ENCODE results near the gene FAM169A.

FAM169A gene

DNA sequence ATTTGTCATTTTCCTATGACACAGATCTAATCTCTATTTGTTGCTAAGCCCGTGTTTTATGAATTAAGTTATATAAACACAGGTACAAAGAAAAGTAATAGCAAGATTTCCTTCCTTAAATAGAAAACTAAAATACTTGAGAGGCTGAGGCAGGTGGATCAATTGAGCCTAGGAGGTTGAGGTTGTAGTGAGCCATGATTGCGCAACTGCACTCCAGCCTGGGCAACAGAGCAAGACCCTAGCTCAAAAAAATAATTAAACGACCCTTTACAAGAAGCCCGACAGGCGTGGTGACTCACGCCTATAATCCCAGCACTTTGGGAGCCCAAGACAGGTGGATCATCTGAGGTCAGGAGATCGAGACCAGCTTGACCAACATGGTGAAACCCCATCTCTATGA is 36.8 kb downstream of the FAM169A start:
- no peak for DNase-seq (ENCODE audit: extremely low read depth, insufficient read length)
- no peaks in the 10 kb centered on the region for H3K36me3 ChIP-seq (ENCODE audit: control insufficient read depth, insufficient read depth, low read length)
- no peaks in the 10 kb centered on the region for H3K27me3 ChIP-seq (replicated peaks; ENCODE audit: control insufficient read depth, insufficient read depth, low read length)
- H3K4me3 ChIP-seq (replicated peaks; ENCODE audit: low read depth, low read length): no peak overlapping the region
- TF ChIP-seq, protein P1, sequence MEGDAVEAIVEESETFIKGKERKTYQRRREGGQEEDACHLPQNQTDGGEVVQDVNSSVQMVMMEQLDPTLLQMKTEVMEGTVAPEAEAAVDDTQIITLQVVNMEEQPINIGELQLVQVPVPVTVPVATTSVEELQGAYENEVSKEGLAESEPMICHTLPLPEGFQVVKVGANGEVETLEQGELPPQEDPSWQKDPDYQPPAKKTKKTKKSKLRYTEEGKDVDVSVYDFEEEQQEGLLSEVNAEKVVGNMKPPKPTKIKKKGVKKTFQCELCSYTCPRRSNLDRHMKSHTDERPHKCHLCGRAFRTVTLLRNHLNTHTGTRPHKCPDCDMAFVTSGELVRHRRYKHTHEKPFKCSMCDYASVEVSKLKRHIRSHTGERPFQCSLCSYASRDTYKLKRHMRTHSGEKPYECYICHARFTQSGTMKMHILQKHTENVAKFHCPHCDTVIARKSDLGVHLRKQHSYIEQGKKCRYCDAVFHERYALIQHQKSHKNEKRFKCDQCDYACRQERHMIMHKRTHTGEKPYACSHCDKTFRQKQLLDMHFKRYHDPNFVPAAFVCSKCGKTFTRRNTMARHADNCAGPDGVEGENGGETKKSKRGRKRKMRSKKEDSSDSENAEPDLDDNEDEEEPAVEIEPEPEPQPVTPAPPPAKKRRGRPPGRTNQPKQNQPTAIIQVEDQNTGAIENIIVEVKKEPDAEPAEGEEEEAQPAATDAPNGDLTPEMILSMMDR (IDR thresholded peaks at IDR 0.05; ENCODE audit: insufficient read depth, low read length, poor library complexity, severe bottlenecking): no peak

DNA sequence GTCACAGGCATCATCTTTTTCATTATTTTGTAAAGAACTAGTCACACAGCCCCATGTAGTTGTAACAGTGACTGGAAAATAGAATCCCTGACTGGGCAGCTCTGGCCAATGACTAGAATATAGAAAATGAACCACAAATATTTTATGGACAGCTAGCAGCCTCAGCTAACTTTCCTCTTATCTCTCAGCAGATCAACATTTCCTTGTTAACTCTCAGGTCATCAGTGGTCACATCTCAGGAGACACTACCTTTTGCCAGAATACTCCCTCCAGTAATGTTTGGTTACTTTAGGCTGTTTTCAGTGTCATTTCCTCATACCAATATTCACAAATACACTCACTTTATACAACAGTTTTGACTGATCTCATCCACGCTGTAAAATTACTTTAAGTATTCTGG is 43.9 kb downstream of the FAM169A start:
- no peak for DNase-seq (ENCODE audit: extremely low read depth, insufficient read length)
- Histone ChIP-seq H3K36me3 (ENCODE audit: control insufficient read depth, insufficient read depth, low read length) (no peaks in the 10 kb centered on the region), H3K27me3 (replicated peaks; ENCODE audit: control insufficient read depth, insufficient read depth, low read length) (no peaks in the 10 kb centered on the region), H3K4me3 (replicated peaks; ENCODE audit: low read depth, low read length) (no peak overlapping the region)
- TF ChIP-seq, protein P1 (IDR thresholded peaks at IDR 0.05; ENCODE audit: insufficient read depth, low read length, poor library complexity, severe bottlenecking): no peak

DNA sequence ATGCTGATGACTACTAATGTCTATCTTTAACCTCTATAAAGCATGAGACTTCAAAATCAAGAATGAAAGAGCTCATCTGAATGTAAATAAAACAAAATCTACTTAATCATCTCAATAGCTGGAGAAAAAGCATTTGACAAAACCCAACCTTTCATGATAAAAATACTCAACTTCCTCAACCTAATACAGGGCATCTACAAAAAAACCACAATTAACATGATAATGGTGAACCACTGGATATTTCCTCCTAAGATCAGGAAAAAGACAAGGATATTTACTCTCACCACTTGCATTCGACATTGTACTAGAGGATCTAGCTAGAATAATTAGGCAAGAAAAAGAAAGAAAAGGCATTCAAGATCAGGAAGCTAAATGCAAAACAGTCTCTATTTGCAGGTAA is 49.3 kb downstream of the FAM169A start:
- no peaks in the 10 kb centered on the region for H3K27me3 ChIP-seq (replicated peaks; ENCODE audit: control insufficient read depth, insufficient read depth, low read length)
- H3K4me3 ChIP-seq (replicated peaks; ENCODE audit: low read depth, low read length): no peak overlapping the region
- H3K36me3 ChIP-seq (ENCODE audit: control insufficient read depth, insufficient read depth, low read length): no peaks in the 10 kb centered on the region
- DNase-seq (ENCODE audit: extremely low read depth, insufficient read length): no peak
- TF ChIP-seq, protein P1 (IDR thresholded peaks at IDR 0.05; ENCODE audit: insufficient read depth, low read length, poor library complexity, severe bottlenecking): no peak

DNA sequence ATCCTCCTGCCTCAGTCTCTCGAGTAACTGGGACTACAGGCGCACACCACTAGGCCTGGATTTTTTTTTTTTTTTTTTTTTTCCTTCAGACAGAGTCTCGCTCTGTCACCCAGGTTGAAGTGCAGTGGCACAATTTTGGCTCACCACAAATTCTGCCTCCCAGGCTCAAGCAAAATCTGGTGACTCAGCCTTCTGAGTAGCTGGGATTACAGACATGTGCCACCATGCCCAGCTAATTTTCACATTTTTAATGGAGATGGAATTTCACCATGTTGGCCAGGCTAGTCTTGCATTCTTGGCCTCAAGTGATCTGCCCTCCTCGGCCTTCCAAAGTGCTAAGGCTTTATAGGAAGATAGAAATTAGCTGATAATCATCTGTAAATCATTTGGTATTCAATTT is 55.3 kb downstream of the FAM169A start:
- TF ChIP-seq, protein P1 (IDR thresholded peaks at IDR 0.05; ENCODE audit: insufficient read depth, low read length, poor library complexity, severe bottlenecking): no peak
- no peaks in the 10 kb centered on the region for H3K36me3 ChIP-seq (ENCODE audit: control insufficient read depth, insufficient read depth, low read length)
- no peak for DNase-seq (ENCODE audit: extremely low read depth, insufficient read length)

DNA sequence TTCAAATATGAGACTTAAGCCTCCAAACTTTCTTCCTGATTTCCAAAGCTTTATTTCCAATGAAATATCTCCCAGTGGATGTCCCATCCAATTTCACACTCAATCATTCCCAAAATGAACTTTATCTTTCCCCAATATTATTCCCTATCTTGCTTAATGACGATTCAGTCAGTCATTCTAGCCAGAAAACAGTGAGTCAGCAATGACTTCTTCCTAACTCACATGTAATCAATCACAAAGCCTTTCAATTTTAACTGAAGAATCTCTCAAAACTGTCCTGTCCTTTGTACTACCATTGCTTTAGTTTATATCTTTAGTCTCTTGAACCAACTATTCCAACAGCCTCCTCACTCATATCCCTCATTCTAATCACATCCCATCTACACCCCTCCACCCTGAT is 64.2 kb downstream of the FAM169A start:
- TF ChIP-seq, protein P1 (IDR thresholded peaks at IDR 0.05; ENCODE audit: insufficient read depth, low read length, poor library complexity, severe bottlenecking): no peak
- Histone ChIP-seq H3K27me3 (replicated peaks; ENCODE audit: control insufficient read depth, insufficient read depth, low read length) (no peaks in the 10 kb centered on the region), H3K4me3 (replicated peaks; ENCODE audit: low read depth, low read length) (no peak overlapping the region), H3K36me3 (ENCODE audit: control insufficient read depth, insufficient read depth, low read length) (no peaks in the 10 kb centered on the region; the same call in 1 of the 2 replicates)
- no peak for DNase-seq (ENCODE audit: extremely low read depth, insufficient read length)

More for the DNA sequence above, 55.3 kb downstream of the FAM169A start:
- Histone ChIP-seq H3K4me3 (replicated peaks; ENCODE audit: low read depth, low read length) (no peak overlapping the region), H3K27me3 (replicated peaks; ENCODE audit: control insufficient read depth, insufficient read depth, low read length) (no peaks in the 10 kb centered on the region)

DNA sequence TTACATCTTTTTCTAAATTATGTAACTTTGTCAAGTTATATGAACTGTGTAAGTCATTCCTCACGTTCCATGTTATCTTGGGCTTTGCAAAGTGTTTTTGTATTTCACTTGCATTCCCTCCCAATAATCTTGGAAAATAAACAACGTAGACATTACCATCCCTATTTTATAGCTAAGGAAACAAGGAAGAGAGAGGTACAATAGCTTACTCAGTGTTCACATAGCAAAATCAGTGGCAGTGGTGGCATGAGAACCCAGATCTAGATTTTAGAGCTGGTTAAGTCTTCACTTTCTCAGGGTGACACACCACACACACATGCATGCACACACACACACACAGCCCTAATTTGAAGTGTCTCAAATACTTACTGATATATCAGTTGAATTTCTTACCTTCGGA is 65.0 kb downstream of the FAM169A start:
- H3K36me3 ChIP-seq (ENCODE audit: control insufficient read depth, insufficient read depth, low read length): no peaks in the 10 kb centered on the region; the same call in 1 of the 2 replicates
- no peak for DNase-seq (ENCODE audit: extremely low read depth, insufficient read length)
- TF ChIP-seq, protein P1 (IDR thresholded peaks at IDR 0.05; ENCODE audit: insufficient read depth, low read length, poor library complexity, severe bottlenecking): no peak
- no peaks in the 10 kb centered on the region for H3K27me3 ChIP-seq (replicated peaks; ENCODE audit: control insufficient read depth, insufficient read depth, low read length)
- no peak overlapping the region for H3K4me3 ChIP-seq (replicated peaks; ENCODE audit: low read depth, low read length)

Measured in GM06990 (cell line).